PC-3 (cell line): ENCODE results near the gene MCU. TPM values are rescaled to one million over a fixed set of nuclear protein-coding genes. Genes with fewer than 3 reads are reported as not detected.
"Not testable (repeated sequence)": the region's sequence is repeated elsewhere in the genome, so short reads cannot be mapped to it uniquely, and the experiment has no call there.

Experiments used
- ATAC-seq: fragments of 200-7000 bp; cut with Tn5 transposase; 2 replicates; pipeline ENCODE4 v1.9.1; 2020; ENCODE audit warnings: mild to moderate bottlenecking, moderate library complexity
- BruUV-seq: library from RNA; stranded (reverse); fragments of 400-500 nt; replicated peaks from 2 replicates; lab custom pipeline; 2021; lab: Mats Ljungman, UMichigan
- CTCF ChIA-PET: fragments of 300-600 bp; sonication (Branson Sonifier 250); formaldehyde crosslinking; loops from one replicate; lab custom pipeline; 2022; ENCODE audit warnings: antibody characterized with exemption; lab: Charles Lee
- POLR2A ChIA-PET: fragments of 300-600 bp; sonication (Branson Sonifier 250); formaldehyde crosslinking; loops from one replicate; lab custom pipeline; 2022; ENCODE audit warnings: antibody characterized with exemption; ENCODE audit not compliant: unreplicated experiment; lab: Charles Lee
- DNase-seq: peaks from one replicate; pipeline ENCODE4 v3.0.0-alpha.2; 2015
- H2AFZ ChIP-seq: fragments of 300-600 bp; sonication (generic); 2 replicates; pipeline ENCODE4 v1.6.0; 2016; ENCODE audit warnings: antibody characterized with exemption, low read length
- H3F3A ChIP-seq: fragments of 300-600 bp; sonication (generic); one replicate; pipeline ENCODE4 v1.6.0; 2017; ENCODE audit warnings: antibody characterized with exemption, low read length, control low read depth, mild to moderate bottlenecking; ENCODE audit not compliant: unreplicated experiment
- H3K27ac ChIP-seq: fragments of 300-600 bp; sonication (generic); 2 replicates; pipeline ENCODE4 v1.5.1; 2016; ENCODE audit warnings: mild to moderate bottlenecking, low read length
- H3K27me3 ChIP-seq: fragments of 300-600 bp; sonication (generic); 2 replicates; pipeline ENCODE4 v1.6.1; 2016; ENCODE audit warnings: low read length, mixed read lengths
- H3K36me3 ChIP-seq: fragments of 300-600 bp; sonication (generic); 2 replicates; pipeline ENCODE4 v1.6.1; 2016; ENCODE audit warnings: low read depth, mixed run types, low read length, mixed read lengths
- H3K4me1 ChIP-seq: fragments of 300-600 bp; sonication (generic); 2 replicates; pipeline ENCODE4 v1.5.1; 2016; ENCODE audit warnings: low read length; ENCODE audit not compliant: insufficient read depth
- H3K4me2 ChIP-seq: fragments of 300-600 bp; sonication (generic); 2 replicates; pipeline ENCODE4 v1.6.0; 2016; ENCODE audit warnings: low read length
- H3K4me3 ChIP-seq: fragments of 300-600 bp; sonication (generic); 2 replicates; pipeline ENCODE4 v1.5.1; 2016; ENCODE audit warnings: mild to moderate bottlenecking, low read length, mixed read lengths
- H3K79me2 ChIP-seq: fragments of 300-600 bp; sonication (generic); 2 replicates; pipeline ENCODE4 v1.6.1; 2017; ENCODE audit warnings: low read length, mixed read lengths
- H3K9ac ChIP-seq: fragments of 300-600 bp; sonication (generic); 2 replicates; pipeline ENCODE4 v1.6.0; 2016; ENCODE audit warnings: mild to moderate bottlenecking, low read length
- H3K9me2 ChIP-seq: fragments of 300-600 bp; sonication (generic); replicated peaks from 2 replicates; pipeline ENCODE4 v1.6.1; 2016; ENCODE audit warnings: mixed run types, low read length, mixed read lengths
- H3K9me3 ChIP-seq: fragments of 300-600 bp; sonication (generic); 2 replicates; pipeline ENCODE4 v1.6.1; 2016; ENCODE audit warnings: low read length, mixed read lengths
- H4K20me1 ChIP-seq: fragments of 300-600 bp; sonication (generic); 2 replicates; pipeline ENCODE4 v1.6.1; 2016; ENCODE audit warnings: low read length, mixed read lengths
- EZH2 ChIP-seq: fragments of 300-600 bp; sonication (generic); IDR thresholded peaks from one replicate; pipeline ENCODE4 v1.6.1; 2017; ENCODE audit warnings: antibody characterized with exemption, mild to moderate bottlenecking, low read length; ENCODE audit not compliant: unreplicated experiment
- EZH2phosphoT487 ChIP-seq: fragments of 300-600 bp; sonication (generic); IDR thresholded peaks from 2 replicates; pipeline ENCODE4 v1.6.1; 2018; ENCODE audit warnings: mild to moderate bottlenecking, antibody characterized with exemption, low read length, borderline replicate concordance
- intact Hi-C: fragments of 100-400 bp; cut with micrococcal nuclease; formaldehyde crosslinking; loops from 2 replicates; pipeline ENCODE4 v1.9.0; 2023
- total RNA-seq: library from RNA; depleted of rRNA; stranded (reverse); fragments of >200 nt; gene quantifications from 2 replicates; pipeline ENCODE4 v1.2.3, GENCODE V29; 2014
- TF ChIP-seq, protein P1 (sequence below): fragments of 300-600 bp; sonication (generic); conservative IDR thresholded peaks from 2 replicates; pipeline ENCODE4 v1.5.1; 2017; ENCODE audit warnings: antibody characterized with exemption, low read depth, mild to moderate bottlenecking, low read length

Gene MCU
- total RNA-seq, 1 experiment from 2014 or later = 21.5 TPM

- H3K79me2 ChIP-seq, H3F3A ChIP-seq, ATAC-seq, H3K9ac ChIP-seq, BruUV-seq, H3K4me3 ChIP-seq, H4K20me1 ChIP-seq, DNase-seq, H3K9me3 ChIP-seq, intact Hi-C loops, H2AFZ ChIP-seq, CTCF ChIA-PET, H3K9me2 ChIP-seq, H3K36me3 ChIP-seq, POLR2A ChIA-PET, H3K27ac ChIP-seq, H3K4me2 ChIP-seq, H3K4me1 ChIP-seq: not testable (repeated sequence)
- peaks cover 42% of the 10 kb centered on the region for H3K27me3 ChIP-seq
These were observed 225.9 kb downstream of the MCU start for GRCh38 chr10:72917803-72918332.

DNA sequence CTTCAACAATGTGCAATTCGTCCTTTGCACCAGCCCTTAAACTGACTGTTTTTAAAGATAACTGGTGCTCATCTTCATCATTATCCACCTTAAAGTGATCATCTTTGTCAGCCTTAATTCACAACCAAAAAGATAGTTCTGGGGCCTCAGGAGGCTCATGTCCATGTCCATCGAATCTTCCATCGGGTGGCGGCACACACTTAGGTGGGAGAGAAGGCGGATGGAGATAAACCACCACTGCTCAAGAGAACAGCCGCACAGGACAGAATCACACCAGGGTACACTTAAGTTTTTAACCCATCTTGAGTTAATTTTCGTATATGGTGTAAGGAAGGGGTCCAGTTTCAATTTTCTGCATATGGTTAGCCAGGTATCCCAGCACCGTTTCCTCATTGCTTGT lies 226.4 kb downstream of the MCU start:
- intact Hi-C loops = no loop called here
- CTCF ChIA-PET = no interaction called here

GRCh38 chr10:72921147-72921683 lies 229.3 kb downstream of the MCU start:
- H3F3A ChIP-seq, H4K20me1 ChIP-seq, DNase-seq, H3K4me3 ChIP-seq, H3K9me3 ChIP-seq, BruUV-seq, H2AFZ ChIP-seq, H3K27ac ChIP-seq, POLR2A ChIA-PET, H3K4me2 ChIP-seq, ATAC-seq, H3K9me2 ChIP-seq, H3K36me3 ChIP-seq, H3K79me2 ChIP-seq, H3K9ac ChIP-seq, H3K4me1 ChIP-seq, intact Hi-C loops: not testable (repeated sequence)
- CTCF ChIA-PET = interaction anchor here (0.6 kb wide), 1 partner anchor 13 kb away, joined by 5 read pairs; no protein-coding TSS in a partner anchor
- peaks cover 72% of the 10 kb centered on the region for H3K27me3 ChIP-seq

More for the DNA sequence above, 226.4 kb downstream of the MCU start:
- H3K9me3 ChIP-seq = peaks cover 9% of the 10 kb centered on the region
- no peak overlapping the region for H3K9ac ChIP-seq
- no peak overlapping the region for H3K4me3 ChIP-seq
- DNase-seq (no peak), ATAC-seq (no peak)
- H3K27ac ChIP-seq = no peak overlapping the region
- no peak overlapping the region for H3K4me2 ChIP-seq
- BruUV-seq = no TSS peak
- no peaks in the 10 kb centered on the region for H3K4me1 ChIP-seq
- no peaks in the 10 kb centered on the region for H3K79me2 ChIP-seq
- TF ChIP-seq EZH2phosphoT487 (no peak), EZH2 (no peak)
- TF ChIP-seq, protein P1, sequence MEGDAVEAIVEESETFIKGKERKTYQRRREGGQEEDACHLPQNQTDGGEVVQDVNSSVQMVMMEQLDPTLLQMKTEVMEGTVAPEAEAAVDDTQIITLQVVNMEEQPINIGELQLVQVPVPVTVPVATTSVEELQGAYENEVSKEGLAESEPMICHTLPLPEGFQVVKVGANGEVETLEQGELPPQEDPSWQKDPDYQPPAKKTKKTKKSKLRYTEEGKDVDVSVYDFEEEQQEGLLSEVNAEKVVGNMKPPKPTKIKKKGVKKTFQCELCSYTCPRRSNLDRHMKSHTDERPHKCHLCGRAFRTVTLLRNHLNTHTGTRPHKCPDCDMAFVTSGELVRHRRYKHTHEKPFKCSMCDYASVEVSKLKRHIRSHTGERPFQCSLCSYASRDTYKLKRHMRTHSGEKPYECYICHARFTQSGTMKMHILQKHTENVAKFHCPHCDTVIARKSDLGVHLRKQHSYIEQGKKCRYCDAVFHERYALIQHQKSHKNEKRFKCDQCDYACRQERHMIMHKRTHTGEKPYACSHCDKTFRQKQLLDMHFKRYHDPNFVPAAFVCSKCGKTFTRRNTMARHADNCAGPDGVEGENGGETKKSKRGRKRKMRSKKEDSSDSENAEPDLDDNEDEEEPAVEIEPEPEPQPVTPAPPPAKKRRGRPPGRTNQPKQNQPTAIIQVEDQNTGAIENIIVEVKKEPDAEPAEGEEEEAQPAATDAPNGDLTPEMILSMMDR = no peak
- H3K27me3 ChIP-seq = peaks cover 46% of the 10 kb centered on the region
- H3K36me3 ChIP-seq = no peaks in the 10 kb centered on the region
- no peaks in the 10 kb centered on the region for H3F3A ChIP-seq
- no peaks in the 10 kb centered on the region for H4K20me1 ChIP-seq
- no peaks in the 10 kb centered on the region for H3K9me2 ChIP-seq
- no peak overlapping the region for H2AFZ ChIP-seq
- POLR2A ChIA-PET = no interaction called here
